Measurements from ENCODE around the gene MSI1. TPM values are rescaled to one million over a fixed set of nuclear protein-coding genes. Genes with fewer than 3 reads are reported as not detected.
A peak's percentile ranks its signal among the peaks of the same experiment; 100 is the strongest.

The MSI1 gene
- total RNA-seq, 2 experiments from 2014 or later = 0.78 to 0.90 TPM

GRCh38 chr12:120324841-120325417 lies 44.0 kb downstream of the MSI1 start:
- H3K4me3 Mint-ChIP-seq = peak overlapping the region; percentile 86

GRCh38 chr12:120323772-120324171 lies 45.2 kb downstream of the MSI1 start:
- DNase-seq = no peak
- no peak for ATAC-seq
- no peak for TF ChIP-seq CTCF (IDR thresholded peaks at IDR 0.05)
- ChIA-PET POLR2A (interaction anchor here (8.6 kb wide), 1 partner anchor 32 kb away, joined by 63 read pairs; the partner anchor contains the start of genes RNU4-1 and RNU4-2), CTCF (interaction anchor here (0.9 to 2.3 kb wide), 4 partner anchors 11 to 95 kb away, joined by 3 to 6 read pairs (median 4); partner anchors contain the start of gene SIRT4)
- no peak overlapping the region for H3K4me3 Mint-ChIP-seq
- no peaks in the 10 kb centered on the region for H3K36me3 Mint-ChIP-seq (ENCODE audit: low read depth)
- peaks cover 7% of the 10 kb centered on the region for H3K4me1 Mint-ChIP-seq (ENCODE audit: low read depth)
- no peaks in the 10 kb centered on the region for H3K9me3 Mint-ChIP-seq
- intact Hi-C loops (cut with micrococcal nuclease) = no loop called here
- H3K27me3 Mint-ChIP-seq = no peaks in the 10 kb centered on the region
- H3K27ac Mint-ChIP-seq = no peak overlapping the region

More at GRCh38 chr12:120324841-120325417, 44.0 kb downstream of the MSI1 start:
- TF ChIP-seq CTCF (IDR thresholded peaks at IDR 0.05) = no peak
- H3K27me3 Mint-ChIP-seq = no peaks in the 10 kb centered on the region
- DNase-seq (no peak), ATAC-seq (no peak)
- POLR2A ChIA-PET = interaction anchor here (0.5 to 8.6 kb wide), 4 partner anchors 23 to 1015 kb away, joined by 3 to 63 read pairs (median 4); partner anchors contain the start of genes RNU4-1, RNU4-2 and SIRT4
- no peak overlapping the region for H3K27ac Mint-ChIP-seq
- no peaks in the 10 kb centered on the region for H3K36me3 Mint-ChIP-seq (ENCODE audit: low read depth)
- no peaks in the 10 kb centered on the region for H3K9me3 Mint-ChIP-seq
- H3K4me1 Mint-ChIP-seq (ENCODE audit: low read depth) = peaks cover 7% of the 10 kb centered on the region
- CTCF ChIA-PET = interaction anchor here (0.7 to 2.3 kb wide), 9 partner anchors 9 to 128 kb away, joined by 3 to 6 read pairs (median 3); no protein-coding TSS in a partner anchor
- intact Hi-C loops (cut with micrococcal nuclease) = no loop called here

- intact Hi-C loops (cut with micrococcal nuclease) = no loop called here
- Mint-ChIP-seq H3K4me3 (no peak overlapping the region), H3K4me1 (ENCODE audit: low read depth) (peaks cover 17% of the 10 kb centered on the region), H3K9me3 (no peaks in the 10 kb centered on the region), H3K27me3 (no peaks in the 10 kb centered on the region), H3K36me3 (ENCODE audit: low read depth) (no peaks in the 10 kb centered on the region), H3K27ac (no peak overlapping the region)
- ChIA-PET POLR2A (interaction anchor here (8.6 kb wide), 1 partner anchor 30 kb away, joined by 63 read pairs; the partner anchor contains the start of genes RNU4-1 and RNU4-2), CTCF (interaction anchor here (1.2 to 1.5 kb wide), 2 partner anchors 20 to 108 kb away, joined by 3 to 5 read pairs; partner anchors contain the start of gene SIRT4)
- ATAC-seq (no peak), DNase-seq (no peak)
- TF ChIP-seq CTCF (IDR thresholded peaks at IDR 0.05) = no peak
These were observed 47.4 kb downstream of the MSI1 start for GRCh38 chr12:120321382-120322202.

- H3K9me3 Mint-ChIP-seq = no peaks in the 10 kb centered on the region
- ChIA-PET POLR2A (interaction anchor here (0.6 to 7.6 kb wide), 9 partner anchors 10 to 319 kb away, joined by 3 to 95 read pairs (median 4); partner anchors contain the start of genes PLA2G1B, RNU4-1, RNU4-2 and SIRT4), CTCF (interaction anchor here (0.6 to 6.3 kb wide), 13 partner anchors 10 to 329 kb away, joined by 3 to 39 read pairs (median 4); partner anchors contain the start of gene SIRT4)
- no peaks in the 10 kb centered on the region for H3K27me3 Mint-ChIP-seq
- H3K4me1 Mint-ChIP-seq (ENCODE audit: low read depth) = peaks cover 10% of the 10 kb centered on the region
- peak; percentile 100 for ATAC-seq
- peak; percentile 64 for TF ChIP-seq CTCF (IDR thresholded peaks at IDR 0.05)
- peak overlapping the region; percentile 95 for H3K27ac Mint-ChIP-seq
- intact Hi-C loops (cut with micrococcal nuclease) = no loop called here
- DNase-seq = peak; percentile 100
- H3K4me3 Mint-ChIP-seq = peak overlapping the region; percentile 96
- no peaks in the 10 kb centered on the region for H3K36me3 Mint-ChIP-seq (ENCODE audit: low read depth)
These were observed 51.5 kb downstream of the MSI1 start for GRCh38 chr12:120317224-120318105.
